HG03354 (cell line): ENCODE data around the gene RTL10.
"Not testable (repeated sequence)": the region's sequence is repeated elsewhere in the genome, so short reads cannot be mapped to it uniquely, and the experiment has no call there.

Experiments used
- ATAC-seq: cut with Tn5 transposase; IDR thresholded peaks from one replicate; pipeline ENCODE4 v1.9.1; 2021; ENCODE audit warnings: mild to moderate bottlenecking; ENCODE audit not compliant: unreplicated experiment, poor library complexity, severe bottlenecking

The RTL10 gene

DNA sequence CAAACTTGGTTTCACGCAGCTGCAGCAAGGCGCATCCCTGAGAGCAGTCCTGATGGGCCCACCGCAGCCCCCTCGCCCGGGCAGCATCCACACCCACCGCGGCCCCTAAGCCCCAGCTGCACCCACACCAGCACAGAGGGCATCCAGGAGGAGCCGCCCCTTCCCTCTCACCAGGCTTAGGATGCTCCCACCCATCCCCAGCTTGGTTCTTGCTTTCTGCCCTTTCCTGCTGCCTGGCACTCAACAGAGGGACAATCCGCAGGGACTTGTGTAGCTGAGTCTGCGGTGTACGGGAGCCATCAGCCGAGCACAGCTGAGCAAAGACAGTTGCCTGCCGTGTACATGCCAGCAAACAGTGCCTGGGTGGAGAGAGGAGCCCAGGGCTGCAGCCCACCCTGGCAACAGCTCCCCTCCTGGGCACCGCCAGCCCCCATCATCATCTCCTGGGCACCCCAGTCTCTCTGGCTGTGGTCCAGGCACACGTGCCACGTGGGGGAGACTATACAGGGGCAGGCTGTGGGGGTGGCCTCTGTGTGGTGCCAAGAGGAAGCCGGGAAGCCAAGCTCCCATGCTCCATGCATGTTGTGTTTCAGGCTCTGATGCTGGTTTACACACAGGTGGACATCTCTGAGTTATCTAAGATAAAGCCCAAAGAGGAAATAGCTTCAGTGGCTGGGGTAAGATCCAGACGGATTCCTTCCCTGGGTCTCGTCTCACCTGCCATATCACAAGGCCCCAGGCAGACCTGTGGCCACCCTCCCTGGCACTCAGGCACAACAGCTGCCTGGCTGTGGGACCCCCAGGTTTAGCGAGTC, 36.0 kb upstream of the RTL10 start:
- no peak for ATAC-seq

DNA sequence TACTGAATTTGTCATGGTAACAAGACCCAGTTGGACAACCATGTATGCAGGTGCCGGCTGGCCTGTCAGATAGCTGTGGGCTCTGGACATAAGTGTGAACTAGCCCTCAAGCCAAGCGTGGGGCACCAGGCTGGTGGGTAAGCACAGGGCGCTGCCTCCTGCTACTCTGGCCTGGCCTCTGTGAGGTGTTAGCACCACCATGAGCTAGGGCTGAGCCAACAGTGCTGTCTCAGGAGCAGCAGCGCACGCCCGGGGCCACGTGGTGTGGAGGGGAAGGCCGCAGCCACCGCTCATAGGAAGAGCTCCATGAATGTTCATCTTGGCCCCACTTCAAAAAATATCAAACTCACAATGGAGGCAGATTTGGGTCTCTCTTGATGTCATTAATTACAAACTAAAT, 35.3 kb upstream of the RTL10 start:
- no peak for ATAC-seq

DNA sequence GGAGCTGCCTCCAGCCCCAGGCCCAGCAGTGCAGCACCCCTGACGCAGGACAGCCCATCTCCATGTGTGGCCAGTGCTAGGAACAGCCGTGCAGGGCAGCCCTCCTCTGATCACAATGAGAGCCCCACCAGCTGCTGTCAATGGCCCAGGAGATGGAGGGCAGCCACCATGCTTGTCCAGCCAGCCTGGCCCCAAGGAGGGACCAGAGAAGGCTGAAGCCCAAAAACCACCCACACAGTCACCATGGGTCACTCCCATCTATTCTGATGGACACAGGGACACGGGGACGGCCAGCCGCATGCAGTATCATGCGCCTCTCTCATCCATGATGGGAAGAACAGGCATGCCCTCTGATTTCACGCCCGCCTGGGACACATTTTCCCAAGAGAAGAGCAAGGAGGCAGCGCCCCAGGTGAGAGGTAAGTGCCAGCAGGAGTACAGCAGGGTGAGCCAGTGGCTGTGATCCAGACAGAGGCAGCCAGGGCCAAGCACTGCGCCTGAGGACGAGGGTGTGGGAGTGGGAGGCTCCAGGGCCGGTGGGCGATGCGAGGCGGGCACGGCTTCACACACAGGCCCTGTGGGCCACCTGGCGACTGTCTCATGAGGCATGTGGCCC, 33.6 kb upstream of the RTL10 start:
- ATAC-seq, result no peak

DNA sequence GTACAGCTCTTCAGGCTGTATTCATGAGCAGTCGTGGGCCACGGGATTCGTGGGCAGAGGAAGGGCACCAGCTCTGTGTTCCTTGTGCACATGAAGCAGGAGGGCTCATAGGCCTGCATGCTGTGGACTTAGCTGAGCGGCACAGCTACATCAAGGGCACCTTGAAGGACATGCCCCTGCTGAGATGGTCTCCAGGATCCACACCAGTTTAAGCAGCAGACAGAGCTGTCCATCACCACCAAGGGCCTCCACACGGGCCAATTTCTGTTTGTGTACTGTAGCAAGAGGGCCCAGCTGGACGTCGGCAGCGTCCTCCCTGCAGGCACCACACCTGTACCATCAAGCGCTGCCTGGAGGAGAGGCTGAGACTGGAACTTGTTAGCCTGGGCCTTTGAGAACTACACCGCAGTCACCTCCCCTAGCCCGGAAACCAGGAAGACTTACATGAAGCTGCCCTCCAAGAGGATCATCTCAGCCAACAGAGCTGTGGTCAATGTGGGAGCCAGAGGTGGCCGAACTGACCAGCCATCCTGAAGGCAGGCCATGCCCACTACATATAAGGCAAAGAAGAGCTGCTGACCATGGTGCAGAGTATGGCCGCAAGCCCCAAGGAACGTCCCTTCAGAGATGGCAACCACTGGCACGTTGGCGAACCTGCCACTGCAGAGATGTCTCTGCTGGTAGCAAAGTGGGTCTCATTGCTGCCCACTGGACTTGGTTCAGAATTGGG, 32.7 kb upstream of the RTL10 start:
- ATAC-seq, result no peak

DNA sequence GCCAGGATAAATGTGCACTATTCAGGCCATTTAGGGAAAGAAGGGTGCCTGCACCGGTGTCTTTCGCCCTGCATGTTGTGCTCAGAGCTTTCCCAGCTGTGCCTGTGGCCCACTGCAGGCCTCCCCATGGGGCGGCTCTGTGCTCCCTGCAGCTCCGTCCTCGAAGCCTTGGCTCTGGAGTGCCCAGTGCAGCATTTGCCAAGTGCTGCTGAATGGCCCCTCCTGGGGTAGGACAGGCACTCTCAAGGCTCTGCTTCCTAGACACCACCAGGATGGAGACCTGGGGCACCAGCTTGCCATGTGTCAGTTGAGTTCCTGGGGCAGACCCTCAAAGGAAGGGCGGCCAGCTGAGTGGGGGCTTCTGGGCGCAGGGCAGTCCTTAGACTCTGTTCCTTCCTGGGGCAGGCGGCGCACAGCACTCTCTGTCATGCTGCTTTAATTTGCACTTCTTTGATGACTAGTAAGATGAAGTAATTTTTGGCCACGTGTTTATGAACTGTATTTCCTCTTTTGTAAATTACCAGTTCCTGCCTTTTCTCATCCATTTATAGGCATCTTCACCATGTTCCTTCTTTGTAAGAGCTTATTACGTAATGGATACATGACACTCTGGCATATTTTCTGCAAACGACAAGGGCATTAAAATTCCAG, 32.1 kb upstream of the RTL10 start:
- no peak for ATAC-seq

DNA sequence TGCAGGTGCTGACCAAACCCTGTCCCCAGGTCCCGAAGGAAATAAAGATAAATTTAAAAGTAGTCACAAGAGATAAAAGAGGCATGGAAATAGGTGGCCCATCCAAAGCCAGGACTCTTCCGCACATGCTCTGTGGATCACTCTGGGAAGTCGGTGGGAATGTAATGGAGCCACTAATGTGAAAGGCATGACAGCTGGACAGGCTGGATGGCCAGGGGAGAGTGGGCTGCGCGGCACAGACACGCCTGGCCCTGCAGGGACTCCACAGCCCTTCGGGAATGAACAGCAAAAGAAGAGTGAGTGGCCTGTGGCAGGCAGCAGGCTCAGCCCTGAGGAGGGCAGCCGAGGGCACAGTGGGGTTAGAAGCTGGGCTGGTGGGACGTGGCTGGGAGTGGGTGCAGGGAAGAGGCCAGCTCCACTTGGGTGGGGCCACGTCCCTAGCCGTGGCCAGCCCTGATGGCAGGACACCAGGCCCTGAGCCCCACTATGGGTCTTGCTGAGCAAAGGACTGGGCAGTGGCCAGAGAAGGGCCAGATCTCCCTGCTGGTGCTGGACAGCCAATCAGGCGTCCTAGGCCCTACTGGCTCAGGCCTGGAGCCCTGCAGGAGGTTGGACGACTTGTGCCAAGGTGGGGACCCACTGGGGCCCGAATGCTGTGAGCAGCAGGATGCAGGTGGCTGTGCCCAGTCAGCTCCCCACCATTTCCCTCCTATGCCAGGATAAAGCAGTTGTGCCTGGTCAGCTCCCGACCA, 31.3 kb upstream of the RTL10 start:
- no peak for ATAC-seq

DNA sequence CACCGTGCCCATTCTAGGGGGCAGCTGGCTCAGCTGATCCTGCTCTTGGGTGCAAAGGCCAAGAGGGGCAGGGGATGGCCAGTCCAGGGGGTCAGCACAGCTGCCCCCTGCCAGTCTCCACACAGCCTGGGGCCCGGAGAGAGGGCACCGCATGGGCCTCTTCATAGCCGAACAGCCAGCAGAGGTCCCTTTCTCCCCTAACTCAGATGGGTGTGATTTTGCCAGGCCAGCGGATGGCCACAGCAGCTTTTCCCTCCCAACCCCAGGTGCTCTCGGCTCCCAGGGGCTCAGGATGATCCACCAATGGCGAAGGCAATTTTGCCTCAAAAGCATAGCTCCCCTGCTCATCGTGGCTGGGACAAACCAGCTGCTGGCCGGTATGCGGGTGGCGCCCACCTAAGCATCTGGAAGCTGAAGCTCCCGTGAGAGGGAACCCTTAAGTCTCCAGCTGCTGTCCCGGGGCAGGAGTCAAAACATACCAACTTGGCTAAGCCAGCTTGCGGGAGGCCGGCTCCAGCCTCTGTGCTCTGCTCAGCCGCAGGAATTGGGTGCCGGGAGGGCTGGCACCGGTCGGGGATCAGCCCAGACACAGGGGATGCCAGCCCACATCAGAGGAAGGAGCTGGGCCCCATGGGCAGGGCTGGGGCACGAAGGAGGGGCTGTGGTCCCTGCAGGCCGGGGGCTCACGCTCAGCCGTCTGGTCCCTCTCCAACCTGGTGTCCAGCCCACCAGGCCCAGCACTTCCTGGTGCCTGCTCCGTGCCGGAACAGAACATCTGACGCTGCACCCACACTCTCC, 30.5 kb upstream of the RTL10 start:
- no peak for ATAC-seq

DNA sequence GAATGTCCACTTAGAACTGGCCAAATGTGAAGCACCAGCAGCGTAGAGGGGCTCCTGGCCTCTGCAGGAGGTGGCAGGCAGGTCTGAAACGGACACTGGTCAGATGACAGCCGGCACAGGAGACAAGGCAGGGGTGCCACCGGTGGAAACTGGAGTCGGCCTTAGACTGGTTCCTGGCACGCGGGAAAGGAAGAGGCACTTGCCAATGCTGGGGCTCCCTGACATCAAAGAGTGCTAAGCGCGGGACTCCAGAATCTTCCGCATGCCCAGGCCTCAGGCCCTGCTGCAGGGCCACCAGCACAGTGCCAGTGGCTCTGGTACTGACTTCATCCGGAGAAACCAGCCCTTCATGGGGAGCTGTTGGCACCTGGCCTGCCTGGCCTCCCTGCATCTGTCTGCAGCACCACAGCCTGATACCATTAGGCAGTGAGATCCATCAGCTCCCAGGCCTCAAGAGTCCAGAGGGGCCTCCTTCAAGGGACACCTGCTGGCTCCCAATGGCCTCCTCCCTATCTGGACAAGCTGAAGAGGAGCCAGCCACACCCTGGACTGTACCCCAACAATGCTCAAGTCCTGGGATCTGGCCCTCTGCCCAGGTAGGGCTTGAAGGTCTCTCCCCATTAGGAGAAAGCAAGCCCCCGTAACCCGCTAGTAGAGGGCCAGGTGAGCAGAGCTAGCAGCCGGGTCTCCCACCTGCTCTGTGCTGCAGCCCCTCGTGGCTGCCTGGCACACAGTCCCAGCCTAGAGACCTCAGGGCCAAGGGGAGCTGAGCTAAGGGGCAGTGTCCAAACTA, 29.7 kb upstream of the RTL10 start:
- no peak for ATAC-seq

DNA sequence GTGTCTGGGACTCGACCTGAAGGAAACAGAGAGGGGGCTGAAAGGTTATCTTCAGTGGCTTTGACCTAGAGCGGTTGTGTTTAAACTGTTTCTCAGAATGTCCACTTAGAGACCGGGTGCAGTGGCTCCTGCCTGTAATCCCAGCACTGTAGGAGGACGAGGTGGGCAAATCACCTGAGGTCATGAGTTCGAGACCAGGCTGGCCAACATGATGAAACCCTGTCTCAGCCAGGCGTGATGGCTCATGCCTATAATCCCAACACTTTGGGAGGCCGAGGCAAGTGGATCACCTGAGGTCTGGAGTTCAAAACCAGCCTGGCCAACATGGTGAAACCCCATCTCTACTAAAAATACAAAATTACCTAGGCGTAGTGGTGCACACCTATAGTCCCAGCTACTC, 28.8 kb upstream of the RTL10 start:
- not testable (repeated sequence) for ATAC-seq

DNA sequence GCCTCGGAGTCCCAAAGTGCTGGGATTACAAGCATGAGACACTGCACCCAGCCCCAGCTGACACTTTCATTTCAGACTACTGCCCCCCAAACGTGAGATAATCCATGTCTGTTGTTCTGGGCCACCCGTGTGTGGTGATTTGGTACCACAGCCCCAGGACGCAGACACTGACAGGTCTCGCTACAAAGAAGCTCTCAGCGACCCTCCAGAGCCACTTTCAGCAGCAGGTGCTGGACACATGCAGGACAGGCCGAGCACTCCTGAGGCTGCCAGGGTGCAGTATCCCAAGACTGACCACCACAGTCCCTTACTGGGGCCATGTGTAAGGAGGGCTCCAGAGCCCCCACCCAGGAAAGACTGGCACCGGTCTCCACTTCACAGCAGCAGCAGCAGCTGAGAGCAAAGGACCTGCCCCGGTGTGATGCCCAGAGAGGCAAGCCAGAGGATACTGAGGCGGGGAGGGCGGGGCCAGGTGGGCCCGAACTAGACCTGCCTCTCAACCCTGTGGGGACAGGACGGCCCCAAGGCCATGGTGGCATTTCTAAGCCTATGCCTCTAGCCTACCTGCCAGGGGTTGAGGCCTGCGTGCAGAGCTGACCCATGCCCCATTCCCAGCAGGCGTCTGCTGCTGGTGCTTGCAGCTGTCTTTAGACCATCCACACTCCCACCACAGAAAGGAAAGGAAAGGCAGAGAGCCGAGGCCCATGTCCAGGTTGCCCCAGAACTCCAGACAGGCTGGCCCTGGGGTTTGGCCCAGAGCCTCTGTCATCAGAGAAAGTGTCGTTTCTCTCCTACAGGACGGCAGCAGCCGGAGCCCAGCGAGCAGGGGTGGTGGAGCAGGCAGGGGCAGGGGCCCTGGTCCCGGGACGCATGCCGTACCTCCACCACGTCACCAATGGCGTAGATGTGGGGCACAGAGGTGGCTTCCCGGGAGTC, 28.0 kb upstream of the RTL10 start:
- ATAC-seq, result no peak

DNA sequence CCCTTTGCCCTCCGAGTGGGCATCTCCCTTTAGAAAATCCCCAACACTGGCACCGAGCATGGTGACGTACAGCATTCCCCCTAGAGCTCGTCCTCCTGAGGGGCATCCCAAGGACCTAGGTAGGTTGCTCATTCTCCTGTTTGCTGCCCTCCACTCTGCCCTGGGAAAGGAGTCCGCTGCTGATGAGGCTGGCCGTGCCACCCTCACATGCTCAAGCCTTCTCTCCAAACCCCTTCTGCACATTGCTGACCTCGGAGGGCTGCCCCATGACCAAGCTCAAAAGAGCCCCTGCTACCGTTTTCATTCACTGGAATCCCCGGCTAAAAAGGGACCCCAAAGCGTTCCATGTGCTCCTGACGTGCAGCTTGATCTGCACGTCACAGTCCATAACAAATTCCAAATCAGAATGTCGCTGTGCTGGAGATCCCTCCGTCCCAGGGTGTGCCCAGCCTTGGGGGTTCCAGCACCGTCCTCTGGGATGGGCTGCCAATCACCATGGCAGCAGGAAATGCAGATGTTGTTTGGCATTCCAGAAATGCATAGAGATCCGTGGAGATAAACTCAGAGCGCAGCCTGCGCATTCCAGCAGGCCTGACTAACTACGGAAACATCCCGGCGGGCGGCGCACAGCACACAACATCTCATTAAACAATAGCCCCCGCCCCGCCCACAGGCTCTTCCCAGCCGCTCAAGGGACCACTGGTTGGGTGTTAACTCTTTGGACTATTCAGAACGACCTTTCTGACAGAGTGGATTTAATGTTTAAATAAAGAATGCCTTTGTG, 26.3 kb upstream of the RTL10 start:
- ATAC-seq, result no peak

DNA sequence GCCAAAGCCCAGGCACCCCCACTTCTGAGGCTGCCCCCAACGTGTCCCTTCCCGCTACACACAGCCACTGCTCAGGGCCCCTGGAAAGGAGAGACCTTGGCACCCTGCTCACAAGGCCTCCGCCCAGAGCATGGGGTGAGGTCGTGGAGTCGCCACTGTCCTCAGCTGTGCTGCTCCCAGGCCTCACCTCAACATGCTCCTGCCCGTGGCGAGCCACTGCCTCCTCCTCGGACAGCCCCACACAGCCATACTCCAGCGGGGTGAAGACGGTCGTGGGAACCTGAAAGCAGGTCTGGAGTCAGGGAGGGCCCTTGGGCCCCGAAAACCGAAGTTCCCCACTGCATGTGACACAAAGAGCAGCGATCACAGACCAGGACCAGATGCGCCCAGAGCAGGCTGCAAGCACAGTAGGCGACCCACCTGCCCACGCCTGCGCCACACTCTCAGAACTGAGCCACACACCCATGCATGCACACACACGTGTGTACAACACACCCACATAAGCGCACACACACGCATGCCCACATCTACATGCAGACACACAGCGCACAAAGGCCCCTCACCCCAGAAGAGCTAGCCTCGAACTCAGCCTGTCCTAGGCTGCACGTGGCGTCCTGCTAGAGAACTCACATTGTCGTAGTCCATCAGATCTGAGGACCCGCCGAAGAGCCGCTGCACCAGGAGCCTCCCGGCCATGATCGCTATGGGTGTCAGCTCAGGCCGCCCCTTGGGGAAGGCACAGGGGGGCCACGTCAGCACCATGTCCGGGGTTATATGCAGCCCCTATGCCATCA, 25.5 kb upstream of the RTL10 start:
- no peak for ATAC-seq

DNA sequence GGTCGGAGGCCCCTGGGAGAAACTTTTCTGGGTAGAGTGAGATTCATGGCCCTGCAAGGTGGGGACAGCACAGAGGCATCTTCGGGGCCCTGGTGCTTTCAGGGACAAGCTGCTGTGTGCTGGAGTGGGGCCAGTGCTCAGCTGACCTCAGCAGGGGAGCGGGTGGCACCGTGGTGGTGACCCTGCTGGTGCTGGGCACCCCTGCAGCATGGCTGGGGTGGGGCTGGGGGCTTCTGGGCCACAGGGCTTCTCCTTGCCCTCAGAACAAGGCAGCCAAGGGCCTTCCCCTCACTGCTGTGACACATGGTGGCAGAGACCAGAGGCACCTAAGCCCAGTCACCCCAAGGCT, 24.9 kb upstream of the RTL10 start:
- no peak for ATAC-seq

DNA sequence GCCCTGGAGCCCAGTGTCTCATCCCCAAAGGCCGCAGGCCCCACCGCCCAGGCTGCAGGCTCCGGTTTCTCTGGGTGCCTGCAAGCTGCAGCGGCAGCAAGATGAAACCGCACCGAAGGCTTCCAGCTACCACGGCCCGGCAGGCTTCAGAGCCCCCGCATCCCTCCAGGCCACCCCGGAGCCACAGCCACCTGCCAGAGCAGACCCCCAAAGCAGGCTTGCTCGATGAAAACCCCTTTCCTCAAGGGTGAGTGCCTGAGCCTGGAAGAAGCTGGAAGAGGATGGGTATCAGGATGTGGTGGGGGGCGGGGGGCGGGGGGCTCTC, 24.5 kb upstream of the RTL10 start:
- no peak for ATAC-seq

DNA sequence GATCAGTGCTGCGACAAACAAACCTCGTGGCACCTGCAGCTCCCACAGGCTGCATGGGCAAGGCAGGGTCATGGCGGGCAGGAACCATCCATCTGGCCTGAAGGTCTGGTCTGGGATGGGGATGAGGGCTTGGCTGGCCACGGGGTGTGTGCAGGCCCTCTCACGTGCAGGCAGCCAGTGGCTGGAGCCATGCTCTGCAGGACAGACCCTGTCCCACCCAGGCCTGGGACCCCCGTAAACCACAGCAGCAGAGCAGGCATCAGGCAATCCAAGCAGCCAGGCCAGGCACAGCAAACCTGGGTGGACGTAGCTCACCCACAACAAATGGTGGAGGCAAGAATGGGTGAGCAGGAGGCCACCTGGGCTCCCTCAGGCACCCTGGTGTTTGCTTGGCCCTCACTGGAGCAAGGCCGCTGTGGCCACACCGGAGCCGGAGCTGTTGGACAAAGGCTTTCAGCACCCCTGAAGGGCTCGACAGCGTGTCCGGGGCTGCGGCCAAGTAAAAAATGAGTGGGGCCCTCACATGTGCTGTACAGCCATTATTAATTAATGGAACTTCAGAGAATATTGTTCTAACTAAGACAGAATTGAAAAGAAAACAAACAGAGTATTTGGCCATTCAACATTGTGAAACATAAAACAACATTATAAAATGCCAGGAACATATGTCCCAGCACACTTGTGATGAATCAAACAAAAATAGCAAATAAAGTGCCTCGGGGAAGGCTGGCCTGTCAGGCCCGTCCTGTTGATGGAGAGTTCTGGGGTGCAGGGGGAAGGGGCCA, 24.0 kb upstream of the RTL10 start:
- ATAC-seq, result no peak
